ENCODE data around the gene RET. TPM values are rescaled to one million over a fixed set of nuclear protein-coding genes. Genes with fewer than 3 reads are reported as not detected.

RET gene
- total and polyA plus RNA-seq, 7 donors = 1.8 to 6.5 (median 3.9) TPM; not detected in 2

GRCh38 chr10:43068471-43069210 is 8.2 kb upstream of the RET start:
- 71 to 79% methylated on average over 14 of the region's 14 CpGs for WGBS, 2 donors
- TF ChIP-seq POLR2A (IDR thresholded peaks at IDR 0.05) = no peak
- no peak for TF ChIP-seq POLR2AphosphoS5 (IDR thresholded peaks at IDR 0.05)
- TF ChIP-seq, protein P1, sequence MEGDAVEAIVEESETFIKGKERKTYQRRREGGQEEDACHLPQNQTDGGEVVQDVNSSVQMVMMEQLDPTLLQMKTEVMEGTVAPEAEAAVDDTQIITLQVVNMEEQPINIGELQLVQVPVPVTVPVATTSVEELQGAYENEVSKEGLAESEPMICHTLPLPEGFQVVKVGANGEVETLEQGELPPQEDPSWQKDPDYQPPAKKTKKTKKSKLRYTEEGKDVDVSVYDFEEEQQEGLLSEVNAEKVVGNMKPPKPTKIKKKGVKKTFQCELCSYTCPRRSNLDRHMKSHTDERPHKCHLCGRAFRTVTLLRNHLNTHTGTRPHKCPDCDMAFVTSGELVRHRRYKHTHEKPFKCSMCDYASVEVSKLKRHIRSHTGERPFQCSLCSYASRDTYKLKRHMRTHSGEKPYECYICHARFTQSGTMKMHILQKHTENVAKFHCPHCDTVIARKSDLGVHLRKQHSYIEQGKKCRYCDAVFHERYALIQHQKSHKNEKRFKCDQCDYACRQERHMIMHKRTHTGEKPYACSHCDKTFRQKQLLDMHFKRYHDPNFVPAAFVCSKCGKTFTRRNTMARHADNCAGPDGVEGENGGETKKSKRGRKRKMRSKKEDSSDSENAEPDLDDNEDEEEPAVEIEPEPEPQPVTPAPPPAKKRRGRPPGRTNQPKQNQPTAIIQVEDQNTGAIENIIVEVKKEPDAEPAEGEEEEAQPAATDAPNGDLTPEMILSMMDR (IDR thresholded peaks at IDR 0.05) = no peak
- no peak for TF ChIP-seq EP300 (IDR thresholded peaks at IDR 0.05)
- peaks cover 0 to 1% (median 0%) of the 10 kb centered on the region in 3 donors for H3K27me3 ChIP-seq
- H3K4me1 ChIP-seq = peaks cover 0 to 18% (median 8%) of the 10 kb centered on the region in 4 donors
- no peak overlapping the region for H3K27ac ChIP-seq
- intact Hi-C loops (cut with DNase I) = no loop called here
- no peaks in the 10 kb centered on the region for H3K36me3 ChIP-seq
- no peaks in the 10 kb centered on the region for H3K9me3 ChIP-seq
- DNase-seq = no peak
- no peak overlapping the region for H3K4me3 ChIP-seq

DNA sequence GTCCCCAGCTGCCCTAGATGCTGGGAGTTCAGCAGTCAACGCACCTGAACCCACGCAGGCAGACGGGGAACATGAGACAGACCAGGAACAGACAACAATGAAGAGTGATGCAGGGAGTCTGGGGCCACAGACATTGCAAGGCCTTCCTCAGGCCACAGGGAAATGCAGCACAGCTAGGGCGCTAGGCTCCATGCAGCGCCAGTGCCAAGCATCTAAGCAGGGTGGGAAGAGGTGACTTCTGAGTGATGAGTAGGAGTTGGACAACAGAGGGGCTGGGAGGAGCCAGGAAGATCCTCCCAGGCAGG is 7.7 kb upstream of the RET start:
- intact Hi-C loops (cut with DNase I) = no loop called here
- WGBS, 2 donors = 93 to 95% methylated on average over 5 of the region's 5 CpGs
- H3K4me1 ChIP-seq = peaks cover 0 to 18% (median 8%) of the 10 kb centered on the region in 4 donors
- no peak for DNase-seq
- H3K27me3 ChIP-seq = peaks cover 0 to 4% (median 0%) of the 10 kb centered on the region in 3 donors
- H3K9me3 ChIP-seq = no peaks in the 10 kb centered on the region
- H3K4me3 ChIP-seq = no peak overlapping the region
- H3K36me3 ChIP-seq = no peaks in the 10 kb centered on the region
- no peak overlapping the region for H3K27ac ChIP-seq
- TF ChIP-seq POLR2A (IDR thresholded peaks at IDR 0.05) (no peak), EP300 (IDR thresholded peaks at IDR 0.05) (no peak), POLR2AphosphoS5 (IDR thresholded peaks at IDR 0.05) (no peak)
- TF ChIP-seq, protein P1 (IDR thresholded peaks at IDR 0.05) = no peak

DNA sequence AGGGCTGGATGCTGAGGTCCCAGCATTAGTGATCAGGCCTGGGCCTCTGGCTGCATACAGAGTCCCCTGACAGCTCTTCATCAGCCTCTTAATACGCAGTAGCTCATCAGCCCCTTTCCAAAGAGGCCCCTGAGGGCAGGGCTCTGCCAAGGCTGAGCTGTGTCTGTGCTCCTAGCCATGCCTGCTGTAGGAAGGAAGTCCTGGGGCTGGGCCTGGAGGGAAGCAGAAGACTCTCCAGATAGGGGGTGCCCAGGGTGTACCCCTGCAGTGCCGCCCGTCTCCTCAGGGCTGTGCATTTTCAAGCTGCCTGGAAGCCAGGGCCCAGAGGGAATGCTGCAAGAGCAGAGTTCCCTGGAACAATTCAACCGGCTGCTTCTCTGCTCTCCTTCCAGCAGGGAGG is 7.3 kb upstream of the RET start:
- Histone ChIP-seq H3K36me3 (no peaks in the 10 kb centered on the region), H3K27me3 (peaks cover 0 to 9% (median 0%) of the 10 kb centered on the region in 3 donors), H3K4me1 (peaks cover 0 to 18% (median 8%) of the 10 kb centered on the region in 4 donors), H3K4me3 (no peak overlapping the region), H3K9me3 (no peaks in the 10 kb centered on the region), H3K27ac (no peak overlapping the region)
- DNase-seq = no peak
- 87 to 92% methylated on average over 4 of the region's 4 CpGs for WGBS, 2 donors
- intact Hi-C loops (cut with DNase I) = no loop called here
- TF ChIP-seq, protein P1 (IDR thresholded peaks at IDR 0.05) = no peak
- TF ChIP-seq EP300 (IDR thresholded peaks at IDR 0.05) (no peak), POLR2A (IDR thresholded peaks at IDR 0.05) (no peak), POLR2AphosphoS5 (IDR thresholded peaks at IDR 0.05) (no peak)

GRCh38 chr10:43070121-43071085 is 6.5 kb upstream of the RET start:
- Histone ChIP-seq H3K27ac (no peak overlapping the region), H3K36me3 (no peaks in the 10 kb centered on the region), H3K4me3 (no peak overlapping the region), H3K9me3 (no peaks in the 10 kb centered on the region), H3K27me3 (peaks cover 0 to 16% (median 4%) of the 10 kb centered on the region in 3 donors), H3K4me1 (peaks cover 0 to 18% (median 8%) of the 10 kb centered on the region in 4 donors)
- WGBS, 2 donors = 84 to 87% methylated on average over 17 of the region's 17 CpGs
- intact Hi-C loops (cut with DNase I) = no loop called here
- TF ChIP-seq POLR2A (IDR thresholded peaks at IDR 0.05) = no peak
- no peak for TF ChIP-seq EP300 (IDR thresholded peaks at IDR 0.05)
- no peak for TF ChIP-seq POLR2AphosphoS5 (IDR thresholded peaks at IDR 0.05)
- TF ChIP-seq, protein P1 (IDR thresholded peaks at IDR 0.05) = no peak
- no peak for DNase-seq

Measured in sigmoid colon (tissue), 7 donors.